Measurements from ENCODE around the gene ABLIM2. TPM values are rescaled to one million over a fixed set of nuclear protein-coding genes. Genes with fewer than 3 reads are reported as not detected.

ABLIM2 gene
- polyA plus RNA-seq, 2 of the 4 experiments (the other 2 are of a cell fraction): 0.21 to 0.40 TPM

DNA sequence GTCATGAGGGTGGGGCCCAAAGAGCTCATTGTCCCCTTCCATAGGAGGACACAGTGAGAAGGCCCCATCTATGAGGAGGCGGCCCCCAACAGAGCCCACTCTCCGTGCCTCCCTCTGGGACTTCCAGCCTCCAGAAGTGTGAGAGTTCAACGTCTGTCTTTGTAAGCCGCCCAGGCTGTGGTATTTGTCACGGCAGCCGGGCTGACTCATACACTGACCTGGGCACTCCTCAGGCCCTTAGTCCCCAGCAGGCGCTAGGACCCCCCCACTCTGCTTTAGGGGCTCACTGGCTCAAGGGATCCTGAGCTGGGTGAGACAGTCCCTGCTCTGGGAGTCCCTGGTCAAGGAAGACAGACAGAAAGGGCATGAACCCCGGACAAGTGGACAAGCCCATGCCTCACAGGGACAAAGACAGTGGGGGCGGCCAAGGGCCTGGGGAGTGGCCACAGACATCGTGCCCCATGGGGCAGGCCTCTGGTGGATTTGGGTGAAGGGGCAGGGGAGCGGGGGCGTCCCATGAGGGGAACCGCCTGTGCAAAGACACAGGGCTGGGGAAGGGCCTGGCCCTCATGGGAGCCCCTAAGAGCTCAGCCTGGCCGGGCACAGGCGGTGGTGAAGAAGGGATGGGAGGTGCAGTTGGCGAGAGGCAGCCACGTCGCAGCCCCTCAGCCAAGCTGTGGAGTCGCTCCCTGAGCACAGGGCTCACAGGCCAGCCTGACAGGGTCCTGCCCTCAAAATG is 21.5 kb downstream of the ABLIM2 start (continued):
- TF ChIP-seq MAFK (IDR thresholded peaks at IDR 0.05; ENCODE audit: partially characterized antibody): no peak
- no peak for TF ChIP-seq ESRRA (IDR thresholded peaks at IDR 0.05; ENCODE audit: borderline replicate concordance, low read length)
- no peak for TF ChIP-seq ZNF302 (CRISPR knock-in tag; IDR thresholded peaks at IDR 0.05)
- TF ChIP-seq MAX (IDR thresholded peaks at IDR 0.05): no peak
- TF ChIP-seq PHF8 (IDR thresholded peaks at IDR 0.05; ENCODE audit: borderline replicate concordance, low read depth): no peak
- no peak for TF ChIP-seq RARB (CRISPR knock-in tag; IDR thresholded peaks at IDR 0.05)

DNA sequence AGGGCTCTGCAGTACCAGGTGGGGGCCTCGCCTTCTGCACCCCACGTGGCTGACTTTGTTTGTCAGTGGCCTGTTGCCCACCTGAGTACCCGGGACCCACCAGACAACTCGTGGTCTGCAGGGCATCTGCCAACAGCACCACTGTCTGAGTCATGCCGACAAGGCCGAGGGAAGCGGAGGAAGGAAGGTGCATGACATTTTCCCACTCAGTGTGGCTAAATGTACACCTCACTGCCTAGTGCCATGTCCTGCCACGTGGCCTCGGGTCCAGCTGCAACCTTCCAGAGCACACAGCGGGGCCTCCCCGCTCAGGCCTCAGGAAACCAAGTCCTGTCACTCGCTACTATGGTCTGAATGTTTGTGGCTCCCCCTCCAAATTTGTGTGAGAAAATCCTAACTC is 22.1 kb downstream of the ABLIM2 start:
- no peak for ATAC-seq
- H3K4me2 ChIP-seq: no peak overlapping the region
- H3K27ac ChIP-seq: no peak overlapping the region

DNA sequence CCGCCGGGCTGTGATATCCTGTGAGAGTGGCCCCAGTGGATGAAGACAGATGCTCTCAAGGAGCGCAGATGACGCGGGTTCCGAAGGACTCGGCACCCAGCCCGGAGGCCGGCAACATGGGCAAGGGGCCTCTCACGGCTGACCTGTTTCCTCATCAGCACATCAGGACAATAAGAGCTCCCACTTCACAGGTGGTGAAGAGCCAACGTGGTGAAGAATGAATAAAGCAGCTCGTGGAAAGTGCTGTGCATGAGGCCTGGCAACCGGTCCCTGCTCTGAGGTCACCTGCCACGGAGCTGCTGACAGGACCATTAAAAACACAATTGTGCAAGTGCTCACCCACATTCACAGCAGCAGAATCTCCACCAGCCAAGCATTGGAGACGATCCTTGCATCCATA is 22.9 kb downstream of the ABLIM2 start:
- ATAC-seq: no peak
- no peak overlapping the region for H3K27ac ChIP-seq

More for the DNA sequence above, 22.1 kb downstream of the ABLIM2 start:
- DNase-seq (ENCODE audit: low read depth in 1 of 2, low spot score in 1 of 2) (no peak), FAIRE-seq (no peak)
- 63% methylated on average over 9 of the region's 12 CpGs for WGBS (ENCODE audit: missing lambda C conversion rate)
- TF ChIP-seq MAFK (IDR thresholded peaks at IDR 0.05; ENCODE audit: partially characterized antibody): no peak
- TF ChIP-seq KDM1A (IDR thresholded peaks at IDR 0.05; ENCODE audit: low read depth): no peak
- TF ChIP-seq SREBF2 (IDR thresholded peaks at IDR 0.05): no peak
- TF ChIP-seq HOXB5 (CRISPR knock-in tag; IDR thresholded peaks at IDR 0.05): no peak
- TF ChIP-seq, protein P1, sequence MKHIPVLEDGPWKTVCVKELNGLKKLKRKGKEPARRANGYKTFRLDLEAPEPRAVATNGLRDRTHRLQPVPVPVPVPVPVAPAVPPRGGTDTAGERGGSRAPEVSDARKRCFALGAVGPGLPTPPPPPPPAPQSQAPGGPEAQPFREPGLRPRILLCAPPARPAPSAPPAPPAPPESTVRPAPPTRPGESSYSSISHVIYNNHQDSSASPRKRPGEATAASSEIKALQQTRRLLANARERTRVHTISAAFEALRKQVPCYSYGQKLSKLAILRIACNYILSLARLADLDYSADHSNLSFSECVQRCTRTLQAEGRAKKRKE (CRISPR knock-in tag; IDR thresholded peaks at IDR 0.05; ENCODE audit: low read depth): no peak
- no peak for TF ChIP-seq HEYL (CRISPR knock-in tag; IDR thresholded peaks at IDR 0.05)
- TF ChIP-seq NPAS2 (CRISPR knock-in tag; IDR thresholded peaks at IDR 0.05; ENCODE audit: borderline replicate concordance): no peak
- no peak for TF ChIP-seq HOXB13 (CRISPR knock-in tag; IDR thresholded peaks at IDR 0.05; ENCODE audit: low read depth)
- no peak for TF ChIP-seq BHLHE40 (IDR thresholded peaks at IDR 0.05; ENCODE audit: low read depth, low read length)
- no peak for TF ChIP-seq EHMT2 (IDR thresholded peaks at IDR 0.05; ENCODE audit: low read depth)
- no peak for TF ChIP-seq FOXS1 (CRISPR knock-in tag; IDR thresholded peaks at IDR 0.05)
- TF ChIP-seq MAZ (IDR thresholded peaks at IDR 0.05; ENCODE audit: borderline replicate concordance, low read depth, low read length): no peak
- TF ChIP-seq RAD21 (conservative IDR thresholded peaks at IDR 0.05 in 1 of 2, IDR thresholded peaks at IDR 0.05 in 1 of 2): no peak
- no peak for TF ChIP-seq FOSL2 (IDR thresholded peaks at IDR 0.05)
- TF ChIP-seq FOSL2 (CRISPR knock-in tag; IDR thresholded peaks at IDR 0.05): no peak
- no peak for TF ChIP-seq FOSB (CRISPR knock-in tag; IDR thresholded peaks at IDR 0.05)
- TF ChIP-seq, protein P2, sequence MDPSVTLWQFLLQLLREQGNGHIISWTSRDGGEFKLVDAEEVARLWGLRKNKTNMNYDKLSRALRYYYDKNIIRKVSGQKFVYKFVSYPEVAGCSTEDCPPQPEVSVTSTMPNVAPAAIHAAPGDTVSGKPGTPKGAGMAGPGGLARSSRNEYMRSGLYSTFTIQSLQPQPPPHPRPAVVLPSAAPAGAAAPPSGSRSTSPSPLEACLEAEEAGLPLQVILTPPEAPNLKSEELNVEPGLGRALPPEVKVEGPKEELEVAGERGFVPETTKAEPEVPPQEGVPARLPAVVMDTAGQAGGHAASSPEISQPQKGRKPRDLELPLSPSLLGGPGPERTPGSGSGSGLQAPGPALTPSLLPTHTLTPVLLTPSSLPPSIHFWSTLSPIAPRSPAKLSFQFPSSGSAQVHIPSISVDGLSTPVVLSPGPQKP (IDR thresholded peaks at IDR 0.05; ENCODE audit: low read depth, low read length): no peak
- H3K4me1 ChIP-seq: no peaks in the 10 kb centered on the region
- ChIA-PET CTCF (no interaction called here), POLR2A (no interaction called here)
- H3K9me3 ChIP-seq: no peaks in the 10 kb centered on the region
- no peak overlapping the region for H3K4me3 ChIP-seq

More for the DNA sequence above, 22.9 kb downstream of the ABLIM2 start:
- FAIRE-seq: no peak
- POLR2A ChIA-PET: no interaction called here
- DNase-seq (ENCODE audit: low read depth in 1 of 2, low spot score in 1 of 2): no peak
- no peaks in the 10 kb centered on the region for H3K4me1 ChIP-seq
- H3K9me3 ChIP-seq: no peaks in the 10 kb centered on the region
- no peak overlapping the region for H3K4me3 ChIP-seq
- CTCF ChIA-PET: no interaction called here
- TF ChIP-seq EP300 (IDR thresholded peaks at IDR 0.05) (no peak), SREBF2 (IDR thresholded peaks at IDR 0.05) (no peak), PHF8 (IDR thresholded peaks at IDR 0.05; ENCODE audit: borderline replicate concordance, low read depth) (no peak), EHMT2 (IDR thresholded peaks at IDR 0.05; ENCODE audit: low read depth) (no peak), NFE2L2 (conservative IDR thresholded peaks at IDR 0.05; ENCODE audit: low read length) (no peak), HOXB13 (CRISPR knock-in tag; IDR thresholded peaks at IDR 0.05; ENCODE audit: low read depth) (no peak), ZC3H11A (IDR thresholded peaks at IDR 0.05) (no peak), ZFP36 (IDR thresholded peaks at IDR 0.05; ENCODE audit: borderline replicate concordance, partially characterized antibody) (no peak), ESRRA (IDR thresholded peaks at IDR 0.05; ENCODE audit: borderline replicate concordance, low read length) (no peak), NR3C1 (IDR thresholded peaks at IDR 0.05) (no peak), HOXB5 (CRISPR knock-in tag; IDR thresholded peaks at IDR 0.05) (no peak), MAFK (IDR thresholded peaks at IDR 0.05; ENCODE audit: partially characterized antibody) (no peak), HMGXB4 (CRISPR knock-in tag; IDR thresholded peaks at IDR 0.05; ENCODE audit: borderline replicate concordance) (no peak), CHD4 (IDR thresholded peaks at IDR 0.05; ENCODE audit: borderline replicate concordance) (no peak), ZNF302 (CRISPR knock-in tag; IDR thresholded peaks at IDR 0.05) (no peak), RFX5 (IDR thresholded peaks at IDR 0.05) (no peak), ZSCAN20 (CRISPR knock-in tag; IDR thresholded peaks at IDR 0.05) (no peak), MAX (IDR thresholded peaks at IDR 0.05) (no peak), POLR2A (IDR thresholded peaks at IDR 0.05; ENCODE audit: low read length) (no peak)
- 76% methylated on average over 15 of the region's 15 CpGs for WGBS (ENCODE audit: missing lambda C conversion rate)
- H3K4me2 ChIP-seq: no peak overlapping the region
